GM12874 (cell line): Measurements from ENCODE around the gene ZNF521.

Experiments
- TF ChIP-seq, protein P1 (sequence below): IDR thresholded peaks from 2 replicates; pipeline ENCODE4 v1.5.1; 2011; ENCODE audit warnings: low read depth, mild to moderate bottlenecking, control low read depth, low read length, moderate library complexity; ENCODE audit not compliant: insufficient read depth

ZNF521 gene

DNA sequence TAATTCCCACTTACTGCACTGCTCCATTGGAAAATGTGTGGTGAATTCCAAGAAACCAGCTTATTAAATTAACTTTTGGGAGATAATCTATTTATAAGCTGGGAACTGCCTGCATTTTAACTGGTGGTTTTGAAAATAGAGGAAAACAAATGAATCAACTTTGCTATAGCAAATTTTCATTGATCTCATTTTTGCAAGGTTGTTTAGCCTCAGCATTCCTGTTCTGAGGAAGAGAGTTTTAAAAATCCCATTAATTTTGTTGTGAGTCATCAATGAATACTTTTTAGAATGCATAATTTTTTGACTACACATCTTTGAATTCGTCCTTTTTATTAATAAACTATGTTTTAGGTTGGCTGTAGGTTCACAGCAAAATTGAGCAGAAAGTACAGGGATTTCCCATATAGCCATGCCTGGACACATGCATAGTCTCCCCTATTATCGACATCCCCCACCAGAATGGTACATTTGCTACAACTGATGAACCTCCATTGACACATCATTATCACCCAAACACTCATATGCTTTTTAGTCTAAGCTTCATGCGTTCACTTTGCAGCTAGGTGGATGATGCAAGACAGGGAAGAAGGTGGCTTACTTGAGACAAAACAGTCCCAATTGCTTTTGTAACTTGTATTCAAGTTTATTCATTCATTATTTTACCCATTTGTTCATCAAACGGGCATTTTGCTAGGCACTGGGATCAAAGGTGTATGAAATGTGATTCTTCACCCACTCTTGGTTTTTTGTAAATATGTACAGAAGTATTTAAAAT is 106.9 kb downstream of the ZNF521 start:
- TF ChIP-seq, protein P1, sequence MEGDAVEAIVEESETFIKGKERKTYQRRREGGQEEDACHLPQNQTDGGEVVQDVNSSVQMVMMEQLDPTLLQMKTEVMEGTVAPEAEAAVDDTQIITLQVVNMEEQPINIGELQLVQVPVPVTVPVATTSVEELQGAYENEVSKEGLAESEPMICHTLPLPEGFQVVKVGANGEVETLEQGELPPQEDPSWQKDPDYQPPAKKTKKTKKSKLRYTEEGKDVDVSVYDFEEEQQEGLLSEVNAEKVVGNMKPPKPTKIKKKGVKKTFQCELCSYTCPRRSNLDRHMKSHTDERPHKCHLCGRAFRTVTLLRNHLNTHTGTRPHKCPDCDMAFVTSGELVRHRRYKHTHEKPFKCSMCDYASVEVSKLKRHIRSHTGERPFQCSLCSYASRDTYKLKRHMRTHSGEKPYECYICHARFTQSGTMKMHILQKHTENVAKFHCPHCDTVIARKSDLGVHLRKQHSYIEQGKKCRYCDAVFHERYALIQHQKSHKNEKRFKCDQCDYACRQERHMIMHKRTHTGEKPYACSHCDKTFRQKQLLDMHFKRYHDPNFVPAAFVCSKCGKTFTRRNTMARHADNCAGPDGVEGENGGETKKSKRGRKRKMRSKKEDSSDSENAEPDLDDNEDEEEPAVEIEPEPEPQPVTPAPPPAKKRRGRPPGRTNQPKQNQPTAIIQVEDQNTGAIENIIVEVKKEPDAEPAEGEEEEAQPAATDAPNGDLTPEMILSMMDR = no peak

- TF ChIP-seq, protein P1 = no peak
These were observed 107.8 kb downstream of the ZNF521 start for GRCh38 chr18:25244170-25244569.

GRCh38 chr18:25243754-25244153 is 108.2 kb downstream of the ZNF521 start:
- TF ChIP-seq, protein P1 = no peak

DNA sequence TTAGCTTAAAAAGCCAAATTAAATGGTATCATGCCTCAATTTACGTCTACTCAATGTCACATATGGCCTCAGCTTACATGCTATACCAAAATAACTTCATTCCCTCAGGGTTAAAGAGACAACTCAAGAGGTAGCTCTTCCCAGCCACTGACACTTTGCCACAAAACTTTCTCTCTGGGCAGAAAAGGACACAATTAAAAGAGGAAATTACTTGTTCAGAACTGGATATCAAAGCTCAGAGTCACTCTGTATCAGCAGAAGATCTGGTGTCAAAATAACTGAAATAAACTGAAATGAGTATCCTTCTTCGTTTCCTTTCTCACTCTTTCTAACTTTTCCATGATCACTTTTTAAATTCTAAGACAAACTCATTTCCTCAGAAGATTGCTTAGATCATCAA is 108.7 kb downstream of the ZNF521 start:
- TF ChIP-seq, protein P1 = no peak

DNA sequence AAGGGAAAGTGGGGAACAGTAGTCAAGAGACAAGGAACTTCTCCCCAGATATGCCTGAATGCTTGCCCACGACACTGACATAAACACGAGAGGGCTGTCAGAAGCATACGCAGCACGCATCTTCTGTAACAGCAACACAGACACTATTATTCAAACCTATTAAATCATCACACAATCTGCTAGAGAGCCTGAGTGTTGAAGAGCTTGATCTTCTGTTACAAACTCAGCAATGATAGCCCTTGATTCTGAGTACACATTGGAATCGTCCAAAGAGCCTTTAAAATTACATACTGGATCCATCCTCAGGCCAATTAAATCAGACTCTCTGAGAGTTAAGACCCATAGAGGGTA is 111.6 kb downstream of the ZNF521 start:
- TF ChIP-seq, protein P1 = no peak

GRCh38 chr18:25239581-25240419 is 112.2 kb downstream of the ZNF521 start:
- TF ChIP-seq, protein P1 = no peak

DNA sequence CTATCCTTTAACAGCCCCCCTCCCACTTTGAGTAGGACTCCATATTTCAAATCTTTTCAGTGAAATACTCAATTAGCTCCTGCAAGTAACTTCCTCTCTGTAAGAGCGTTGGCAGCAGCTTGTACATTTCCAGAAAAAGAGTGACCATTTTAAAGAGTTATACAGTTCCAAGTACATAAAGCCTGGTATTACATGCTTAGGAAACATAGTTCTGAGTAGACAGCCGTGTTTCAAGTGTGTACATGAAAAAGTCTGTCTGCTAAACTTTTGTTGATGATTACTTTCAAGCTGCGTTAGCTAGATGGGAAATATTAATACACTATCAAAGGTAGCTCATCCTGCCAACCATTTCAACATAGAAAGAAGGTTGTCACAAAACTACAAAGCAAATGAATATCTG is 112.8 kb downstream of the ZNF521 start:
- TF ChIP-seq, protein P1 = no peak
